Choroid plexus epithelial cell (primary cell): ENCODE results near the gene RIN3.

Experiments used
- DNase-seq: peaks from one replicate; pipeline ENCODE4 v3.0.0-alpha.2; 2010; ENCODE audit warnings: low read depth
- H3K4me3 ChIP-seq: 2 replicates; pipeline ENCODE4 v1.5.1; 2011; ENCODE audit warnings: low read depth, mild to moderate bottlenecking, control low read depth, low read length, moderate library complexity
- TF ChIP-seq, protein P1 (sequence below): conservative IDR thresholded peaks from 2 replicates; pipeline ENCODE4 v1.5.1; 2011; ENCODE audit warnings: low read depth, mild to moderate bottlenecking, control low read depth, inconsistent platforms, low read length, moderate library complexity

The RIN3 gene

DNA sequence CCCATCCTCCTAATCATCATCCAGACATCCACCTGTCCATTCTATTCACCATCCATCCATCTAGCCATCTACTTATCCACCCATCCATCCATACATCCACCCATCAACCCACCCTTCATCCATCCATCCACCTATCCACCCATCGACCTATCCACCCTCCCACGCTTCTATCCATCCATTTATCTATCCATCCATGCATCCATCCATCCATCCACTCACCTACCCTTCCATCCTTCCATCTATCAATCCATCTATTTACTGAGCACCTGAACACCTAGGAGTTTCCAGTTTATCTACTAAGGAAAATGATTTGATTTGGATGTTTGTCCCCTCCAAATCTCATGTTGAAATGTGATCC is 7.5 kb downstream of the RIN3 start:
- DNase-seq, result no peak
- TF ChIP-seq, protein P1, sequence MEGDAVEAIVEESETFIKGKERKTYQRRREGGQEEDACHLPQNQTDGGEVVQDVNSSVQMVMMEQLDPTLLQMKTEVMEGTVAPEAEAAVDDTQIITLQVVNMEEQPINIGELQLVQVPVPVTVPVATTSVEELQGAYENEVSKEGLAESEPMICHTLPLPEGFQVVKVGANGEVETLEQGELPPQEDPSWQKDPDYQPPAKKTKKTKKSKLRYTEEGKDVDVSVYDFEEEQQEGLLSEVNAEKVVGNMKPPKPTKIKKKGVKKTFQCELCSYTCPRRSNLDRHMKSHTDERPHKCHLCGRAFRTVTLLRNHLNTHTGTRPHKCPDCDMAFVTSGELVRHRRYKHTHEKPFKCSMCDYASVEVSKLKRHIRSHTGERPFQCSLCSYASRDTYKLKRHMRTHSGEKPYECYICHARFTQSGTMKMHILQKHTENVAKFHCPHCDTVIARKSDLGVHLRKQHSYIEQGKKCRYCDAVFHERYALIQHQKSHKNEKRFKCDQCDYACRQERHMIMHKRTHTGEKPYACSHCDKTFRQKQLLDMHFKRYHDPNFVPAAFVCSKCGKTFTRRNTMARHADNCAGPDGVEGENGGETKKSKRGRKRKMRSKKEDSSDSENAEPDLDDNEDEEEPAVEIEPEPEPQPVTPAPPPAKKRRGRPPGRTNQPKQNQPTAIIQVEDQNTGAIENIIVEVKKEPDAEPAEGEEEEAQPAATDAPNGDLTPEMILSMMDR, result no peak
- H3K4me3 ChIP-seq, result no peak overlapping the region

DNA sequence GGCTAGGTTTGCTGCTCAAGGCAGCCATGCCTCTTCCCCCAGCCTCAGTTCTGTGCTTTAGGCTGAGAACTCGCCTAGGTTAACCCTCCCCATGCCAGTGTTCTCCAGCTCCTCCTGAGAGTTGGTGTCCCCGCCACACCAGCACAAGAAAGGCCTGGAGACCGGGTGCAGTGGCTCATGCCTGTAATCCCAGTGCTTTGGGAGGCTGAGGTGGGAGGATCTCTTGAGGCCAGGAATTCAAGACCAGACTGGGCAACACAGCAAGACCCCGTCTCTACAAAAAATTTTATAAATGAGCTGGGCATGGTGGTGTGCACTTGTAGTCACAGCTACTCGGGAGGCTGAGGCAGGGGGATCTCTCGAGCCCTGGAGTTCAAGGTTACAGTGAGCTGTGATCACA is 10.2 kb downstream of the RIN3 start:
- TF ChIP-seq, protein P1, result no peak
- DNase-seq, result no peak
- H3K4me3 ChIP-seq, result no peak overlapping the region

GRCh38 chr14:92524602-92525185 is 11.1 kb downstream of the RIN3 start:
- TF ChIP-seq, protein P1, result no peak
- H3K4me3 ChIP-seq, result no peak overlapping the region
- no peak for DNase-seq

- DNase-seq, result no peak
- H3K4me3 ChIP-seq, result no peak overlapping the region
- TF ChIP-seq, protein P1, result no peak
These were observed 11.9 kb downstream of the RIN3 start for GRCh38 chr14:92525322-92526095.

DNA sequence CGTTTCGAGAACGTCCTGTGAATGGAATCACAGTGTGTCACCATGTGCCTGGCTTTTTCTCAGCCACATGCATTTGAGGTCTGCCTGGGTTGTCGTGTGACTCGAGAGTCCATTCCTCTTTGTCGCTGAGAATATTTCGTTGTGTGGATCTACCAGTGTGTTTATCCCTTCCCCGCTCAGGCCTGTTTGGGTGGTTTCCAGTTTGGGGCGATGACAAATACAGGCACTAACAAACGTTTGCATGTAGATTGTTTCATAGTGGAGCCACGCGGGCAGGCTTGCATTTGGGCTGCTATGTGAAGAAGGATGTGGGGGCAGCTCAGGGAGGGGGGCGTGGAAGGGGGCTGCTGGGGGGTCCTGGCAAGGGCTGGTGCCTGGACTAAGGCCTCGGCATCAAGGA is 14.1 kb downstream of the RIN3 start:
- TF ChIP-seq, protein P1, result no peak
- no peak overlapping the region for H3K4me3 ChIP-seq
- DNase-seq, result no peak

DNA sequence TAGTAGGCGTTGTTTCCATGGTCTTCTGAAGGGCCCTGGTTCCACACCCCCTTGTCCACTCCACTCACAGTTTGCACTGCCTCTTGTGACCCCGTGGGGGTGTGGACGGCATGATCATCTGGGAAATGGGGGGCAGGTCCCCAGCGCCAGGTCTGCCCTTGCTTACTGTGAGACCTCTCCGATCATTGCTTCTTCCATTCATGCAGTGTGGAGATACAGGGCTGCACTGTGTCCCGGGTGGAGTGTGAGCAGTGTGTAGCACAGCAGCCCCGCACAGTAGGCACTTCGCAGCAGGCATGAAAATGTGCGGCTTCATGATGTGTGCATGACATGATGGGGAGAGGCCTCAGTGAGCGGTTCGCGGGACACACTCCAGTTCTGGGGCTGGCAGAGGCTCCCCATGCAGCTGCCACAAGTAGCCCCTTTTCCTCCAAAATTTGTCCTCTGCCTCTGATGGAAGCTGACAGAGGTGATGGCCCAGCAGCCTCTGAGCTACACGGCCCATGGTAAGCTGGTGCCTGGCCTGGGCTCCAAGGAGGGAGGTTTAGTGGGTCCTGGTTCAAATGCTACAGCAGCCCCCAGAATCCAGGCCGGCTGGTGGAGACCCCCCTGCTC is 15.0 kb downstream of the RIN3 start:
- H3K4me3 ChIP-seq, result no peak overlapping the region
- TF ChIP-seq, protein P1, result no peak
- no peak for DNase-seq
